K562 (cell line): ENCODE data around the gene GLT8D2. TPM values are rescaled to one million over a fixed set of nuclear protein-coding genes. Genes with fewer than 3 reads are reported as not detected.

ENCODE experiments used
- polyA plus RNA-seq, 8 experiments: library from polyadenylated mRNA; depleted of rRNA in 4 of 8; stranded (reverse) in 5 of 8; unstranded in 3 of 8; fragments of >200 nt; fragmentation: Nextera tagmentation in 2 of 8; fragmentation: Illumina TruSeq in 1 of 8; extraction: Ambion mirVana in 2 of 8; extraction: Trizol in 1 of 8; gene quantifications; 2 replicates each; pipeline versions ENCODE4 v1.2.1 to v1.2.3, GENCODE V29; 2011 to 2014; ENCODE audit warnings: inconsistent platforms in 1 of 8, missing spikeins in 1 of 8
- total RNA-seq, 7 experiments: library from RNA; depleted of rRNA in 6 of 7; stranded (reverse); fragments of >200 nt in 6 of 7; fragmentation: Illumina TruSeq in 2 of 7; extraction: Trizol in 2 of 7; gene quantifications; 2 replicates each; pipeline versions ENCODE4 v1.2.1 to v1.2.3, GENCODE V29; 2011 to 2021; ENCODE audit warnings: low replicate concordance in 1 of 7
- TF ChIP-seq, protein P1 (sequence below), 2 experiments: fragments of 450-650 bp in 1 of 2; sonication (generic) in 1 of 2; formaldehyde crosslinking in 1 of 2; IDR thresholded peaks; 2 replicates each; pipeline versions ENCODE4 v1.7.1 to v1.9.0; 2016 to 2022; ENCODE audit warnings: inconsistent platforms in 1 of 2, mild to moderate bottlenecking in 1 of 2, missing genetic modification reagents in 1 of 2

Gene GLT8D2
- total and polyA plus RNA-seq, 9 of the 15 experiments (the other 6 are each of a cell fraction or from before 2014, with no cell fraction given): 0.18 to 0.27 (median 0.18) TPM; not detected in 6

DNA sequence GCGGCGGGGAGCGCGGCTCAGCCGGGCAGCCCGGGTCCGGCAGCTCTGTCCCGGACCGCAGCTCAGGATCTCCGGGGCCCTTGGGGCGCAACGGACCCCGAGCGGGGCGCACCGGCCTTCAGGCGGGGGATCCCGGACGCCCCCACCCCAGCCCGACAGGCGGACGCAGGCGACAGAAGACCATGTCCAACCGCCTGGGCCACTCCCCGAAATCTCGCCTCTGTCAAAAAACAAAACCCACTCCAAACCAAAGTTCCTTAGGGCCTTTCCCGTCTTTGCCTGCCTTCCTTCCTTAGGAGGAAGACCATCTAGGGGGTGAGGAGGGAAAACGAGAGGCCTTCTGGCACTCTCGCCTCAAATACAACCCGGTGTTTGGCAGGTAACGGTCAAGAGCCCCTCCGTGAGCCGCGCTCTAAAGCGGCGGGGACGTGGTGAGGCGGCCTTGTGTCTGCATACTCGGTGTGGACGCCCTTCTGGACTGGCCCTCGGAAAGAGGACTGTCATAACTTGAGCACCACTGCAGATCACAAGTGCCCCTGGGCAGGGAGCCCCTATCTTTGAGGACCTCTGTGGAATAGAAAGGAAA is 14.9 kb upstream of the GLT8D2 start (continued):
- TF ChIP-seq, protein P1, sequence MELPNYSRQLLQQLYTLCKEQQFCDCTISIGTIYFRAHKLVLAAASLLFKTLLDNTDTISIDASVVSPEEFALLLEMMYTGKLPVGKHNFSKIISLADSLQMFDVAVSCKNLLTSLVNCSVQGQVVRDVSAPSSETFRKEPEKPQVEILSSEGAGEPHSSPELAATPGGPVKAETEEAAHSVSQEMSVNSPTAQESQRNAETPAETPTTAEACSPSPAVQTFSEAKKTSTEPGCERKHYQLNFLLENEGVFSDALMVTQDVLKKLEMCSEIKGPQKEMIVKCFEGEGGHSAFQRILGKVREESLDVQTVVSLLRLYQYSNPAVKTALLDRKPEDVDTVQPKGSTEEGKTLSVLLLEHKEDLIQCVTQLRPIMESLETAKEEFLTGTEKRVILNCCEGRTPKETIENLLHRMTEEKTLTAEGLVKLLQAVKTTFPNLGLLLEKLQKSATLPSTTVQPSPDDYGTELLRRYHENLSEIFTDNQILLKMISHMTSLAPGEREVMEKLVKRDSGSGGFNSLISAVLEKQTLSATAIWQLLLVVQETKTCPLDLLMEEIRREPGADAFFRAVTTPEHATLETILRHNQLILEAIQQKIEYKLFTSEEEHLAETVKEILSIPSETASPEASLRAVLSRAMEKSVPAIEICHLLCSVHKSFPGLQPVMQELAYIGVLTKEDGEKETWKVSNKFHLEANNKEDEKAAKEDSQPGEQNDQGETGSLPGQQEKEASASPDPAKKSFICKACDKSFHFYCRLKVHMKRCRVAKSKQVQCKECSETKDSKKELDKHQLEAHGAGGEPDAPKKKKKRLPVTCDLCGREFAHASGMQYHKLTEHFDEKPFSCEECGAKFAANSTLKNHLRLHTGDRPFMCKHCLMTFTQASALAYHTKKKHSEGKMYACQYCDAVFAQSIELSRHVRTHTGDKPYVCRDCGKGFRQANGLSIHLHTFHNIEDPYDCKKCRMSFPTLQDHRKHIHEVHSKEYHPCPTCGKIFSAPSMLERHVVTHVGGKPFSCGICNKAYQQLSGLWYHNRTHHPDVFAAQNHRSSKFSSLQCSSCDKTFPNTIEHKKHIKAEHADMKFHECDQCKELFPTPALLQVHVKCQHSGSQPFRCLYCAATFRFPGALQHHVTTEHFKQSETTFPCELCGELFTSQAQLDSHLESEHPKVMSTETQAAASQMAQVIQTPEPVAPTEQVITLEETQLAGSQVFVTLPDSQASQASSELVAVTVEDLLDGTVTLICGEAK (IDR thresholded peaks at IDR 0.05): 0 out of 2 replicates have a peak, but pooled peaks have one; percentile 10
- TF ChIP-seq, protein P1 (CRISPR knock-in tag; IDR thresholded peaks at IDR 0.05): no peak
- TF ChIP-seq, all 486 proteins: peak for 12
